Metanephros (tissue), 1 donor: Measurements from ENCODE around the gene PSMA2. TPM values are rescaled to one million over a fixed set of nuclear protein-coding genes. Genes with fewer than 3 reads are reported as not detected.

Source experiments
- total RNA-seq: library from RNA; depleted of rRNA; stranded (reverse); fragments of >200 nt; gene quantifications from one replicate; pipeline ENCODE4 v1.2.3, GENCODE V29; 2014

PSMA2 gene
- 44.7 TPM for total RNA-seq

DNA sequence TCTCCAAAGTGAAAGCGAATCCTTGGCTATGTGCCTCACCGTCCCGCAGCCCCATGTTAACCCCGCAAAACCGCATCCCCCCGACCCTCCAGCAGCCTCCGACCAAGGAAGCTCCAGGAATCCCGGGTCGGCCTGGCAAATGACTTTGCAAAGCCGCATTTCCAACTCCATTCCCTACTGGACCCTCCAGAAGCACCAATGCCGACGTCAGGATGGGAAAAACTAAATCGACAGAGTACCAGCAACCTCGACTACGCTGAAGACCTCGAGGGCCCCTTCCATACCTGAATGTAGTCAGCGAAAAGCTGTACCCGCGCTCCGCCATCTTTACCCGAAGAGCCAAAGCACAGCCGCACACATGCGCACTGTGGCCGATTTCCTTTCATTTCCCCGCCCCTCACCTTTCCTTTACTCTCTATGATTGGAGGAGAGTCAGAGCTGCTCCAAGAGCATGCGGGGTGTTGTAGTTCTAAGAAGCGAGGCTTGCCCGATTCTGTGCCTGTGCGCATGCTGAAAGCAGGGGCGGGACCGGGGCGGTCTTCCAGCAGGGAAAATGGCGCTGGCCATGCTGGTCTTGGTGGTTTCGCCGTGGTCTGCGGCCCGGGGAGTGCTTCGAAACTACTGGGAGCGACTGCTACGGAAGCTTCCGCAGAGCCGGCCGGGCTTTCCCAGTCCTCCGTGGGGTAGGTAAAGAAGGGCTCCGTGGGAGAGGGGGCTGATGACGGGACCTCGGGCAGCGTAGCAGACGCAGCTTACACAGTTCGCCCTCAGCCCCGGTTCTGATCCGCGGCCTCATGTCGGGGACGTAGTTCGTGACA is at the start of gene PSMA2, which contains the start of gene MRPL32:
TSS of gene PSMA2 (minus strand) at position 341 of the 818 bp plus-strand sequence. CDS start at position 325, 16 bp downstream.
TSS of gene MRPL32 (plus strand) at position 543 of the 818 bp plus-strand sequence. CDS start at position 554, 11 bp downstream.

DNA sequence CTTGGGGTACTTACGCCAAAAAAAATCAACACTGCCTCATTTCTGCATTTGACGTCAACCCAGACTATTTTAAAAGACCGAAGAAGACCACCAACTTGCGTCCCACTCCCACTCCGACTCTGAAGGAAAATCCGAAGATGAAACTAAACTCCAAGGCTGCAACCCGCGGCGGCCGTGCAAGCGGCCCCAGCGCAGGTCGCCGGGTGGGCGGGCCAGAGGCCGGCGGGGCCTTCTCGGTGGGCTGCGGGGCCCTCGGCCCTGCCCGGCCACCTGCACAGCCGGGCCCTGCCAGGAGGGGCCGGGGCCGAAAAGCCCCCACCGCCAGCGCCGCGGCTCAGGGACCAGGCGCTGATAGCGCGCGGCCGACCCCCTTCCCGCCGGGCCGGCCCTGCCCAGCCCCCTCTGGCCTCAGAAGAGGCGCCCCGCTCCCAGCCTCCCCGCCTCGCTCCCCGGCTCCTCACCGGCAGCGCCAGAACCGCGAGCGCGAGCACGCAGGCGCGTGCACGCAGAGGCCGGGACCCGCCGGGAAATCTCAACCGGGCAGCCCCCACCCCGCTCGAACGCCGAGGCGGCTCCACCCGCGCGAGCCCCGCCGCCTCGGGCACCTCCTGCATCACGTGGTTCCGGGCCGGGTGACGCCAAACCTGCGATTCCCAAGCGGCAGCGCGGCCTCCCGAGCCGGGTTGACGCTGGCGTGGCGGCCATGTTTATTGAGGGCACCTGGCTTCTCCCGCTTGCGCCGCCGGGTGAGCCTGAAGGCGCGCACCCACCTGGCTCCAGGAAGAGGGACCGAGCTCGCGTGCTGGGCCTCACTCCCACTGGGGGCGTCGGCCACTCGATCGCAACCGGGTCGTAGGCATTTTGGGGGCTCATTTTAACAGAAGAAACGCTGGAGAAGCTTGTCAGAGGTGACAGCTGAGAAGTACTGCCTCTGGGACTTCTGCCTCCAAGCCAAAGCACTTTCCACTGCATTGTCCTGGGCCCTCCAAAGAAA is 20.2 kb downstream of the PSMA2 start, which contains the start of gene C7orf25:
TSS of gene C7orf25 (minus strand) at position 617 of the 994 bp plus-strand sequence. CDS start 1,170 bp downstream, outside the sequence.

Other genes starting within 250 kb of the PSMA2 start
- 10.3 TPM for gene C7orf25, start 20.1 kb downstream of the PSMA2 start, total RNA-seq
- 43.8 TPM for gene MRPL32, start 202 bp upstream of the PSMA2 start, total RNA-seq
- 9.2 TPM for gene HECW1, start 180.5 kb upstream of the PSMA2 start, total RNA-seq